HG02798 (cell line): ENCODE results near the gene ZNF697.
"Not testable (repeated sequence)": the region's sequence is repeated elsewhere in the genome, so short reads cannot be mapped to it uniquely, and the experiment has no call there.

Source experiments
- ATAC-seq: cut with Tn5 transposase; IDR thresholded peaks from one replicate; pipeline ENCODE4 v1.9.1; 2021; ENCODE audit warnings: mild to moderate bottlenecking; ENCODE audit not compliant: unreplicated experiment, poor library complexity

ZNF697 gene

DNA sequence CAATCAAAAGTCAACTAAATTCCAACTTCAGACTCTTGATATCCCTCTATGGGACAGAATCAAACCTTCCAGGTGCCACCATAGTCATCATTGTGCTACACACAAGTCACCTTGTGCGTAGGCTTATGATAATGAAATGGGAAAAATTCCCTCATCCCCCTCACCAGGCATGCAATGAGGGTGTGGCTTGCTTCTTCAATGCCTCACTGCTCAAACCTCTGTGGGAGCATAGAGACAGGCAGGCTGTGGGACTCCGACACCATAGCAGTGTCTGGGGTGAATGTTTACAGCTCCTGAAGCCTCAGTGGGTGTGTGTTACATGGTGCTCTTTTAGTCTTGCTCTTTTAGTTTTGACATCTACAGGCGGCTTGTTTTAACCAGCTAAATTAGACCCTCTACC is 42.4 kb downstream of the ZNF697 start:
- ATAC-seq: no peak

DNA sequence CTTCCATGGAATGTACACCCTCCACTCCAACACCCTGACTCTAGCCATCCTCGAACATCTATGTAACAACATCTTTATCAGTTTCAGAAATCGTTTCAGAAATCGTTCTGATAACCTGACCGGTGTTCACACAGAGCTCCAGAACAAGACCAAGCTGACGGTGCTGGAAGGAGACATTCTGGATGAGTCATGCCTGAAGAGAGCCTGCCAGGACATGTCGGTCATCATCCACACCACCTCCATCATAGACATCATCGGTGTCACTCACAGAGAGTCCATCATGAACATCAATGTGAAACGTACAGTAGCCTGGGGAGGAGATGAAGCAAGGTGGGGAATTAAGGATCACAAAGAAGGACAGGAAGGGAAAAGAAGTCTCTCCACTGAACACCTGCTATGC is 43.0 kb downstream of the ZNF697 start:
- ATAC-seq: not testable (repeated sequence)

DNA sequence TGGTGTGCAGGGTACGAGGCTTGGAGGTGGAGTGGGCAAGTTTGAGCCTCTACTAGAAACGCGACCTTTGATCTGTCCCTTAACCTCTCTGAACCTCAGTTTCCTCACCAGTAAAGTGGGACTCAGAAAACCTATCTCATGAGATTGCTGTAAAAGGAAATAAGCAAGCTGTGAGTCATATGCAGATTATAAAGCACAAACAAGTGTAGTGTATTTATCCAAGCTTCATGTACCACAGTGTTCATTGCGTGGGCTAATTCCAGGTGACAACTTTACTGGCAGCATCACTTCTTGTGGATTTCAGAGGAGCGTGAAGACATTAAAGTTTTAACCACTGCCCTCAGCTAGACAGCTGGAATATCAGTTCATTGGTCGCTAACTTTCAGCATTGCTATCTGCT is 44.4 kb downstream of the ZNF697 start:
- ATAC-seq: no peak

DNA sequence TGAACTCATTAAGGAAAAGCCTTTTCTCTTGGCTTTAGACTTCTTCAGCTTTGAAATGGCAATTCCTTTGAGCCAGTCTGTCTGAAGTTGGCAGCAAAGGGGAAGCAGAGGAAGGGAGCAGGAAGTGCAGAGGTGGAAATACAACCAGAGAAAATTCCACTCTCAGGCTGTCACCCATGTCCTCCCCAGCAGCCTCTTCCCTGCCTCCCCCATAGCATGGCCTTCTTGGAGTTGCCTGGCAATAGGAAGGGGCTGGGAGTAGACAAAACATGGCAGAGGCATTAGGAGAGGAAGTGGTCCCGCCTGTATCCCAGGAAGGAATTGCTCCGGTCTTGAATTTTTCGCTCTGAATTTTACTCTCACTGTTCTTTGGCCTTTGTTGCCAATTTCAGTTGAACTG is 44.8 kb downstream of the ZNF697 start:
- not testable (repeated sequence) for ATAC-seq

DNA sequence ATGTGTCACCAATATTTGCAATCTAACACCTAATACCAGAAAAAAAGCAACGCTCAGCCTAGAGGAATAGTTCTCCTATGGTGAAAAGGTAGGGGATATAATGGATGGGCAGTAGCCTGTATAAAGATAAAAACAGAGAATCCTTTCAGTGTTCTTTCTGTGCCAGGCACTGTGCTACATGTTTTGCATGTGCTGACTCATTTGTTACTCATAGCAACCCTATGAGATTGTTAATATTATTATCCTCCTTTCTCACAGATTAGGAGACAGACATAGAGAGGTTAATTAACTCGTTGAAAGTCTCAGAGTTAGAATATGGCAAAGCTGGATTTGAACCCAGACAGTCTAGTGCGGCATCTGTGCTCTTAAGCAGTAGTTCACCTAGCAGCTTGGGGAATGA is 45.3 kb downstream of the ZNF697 start:
- ATAC-seq: not testable (repeated sequence)

DNA sequence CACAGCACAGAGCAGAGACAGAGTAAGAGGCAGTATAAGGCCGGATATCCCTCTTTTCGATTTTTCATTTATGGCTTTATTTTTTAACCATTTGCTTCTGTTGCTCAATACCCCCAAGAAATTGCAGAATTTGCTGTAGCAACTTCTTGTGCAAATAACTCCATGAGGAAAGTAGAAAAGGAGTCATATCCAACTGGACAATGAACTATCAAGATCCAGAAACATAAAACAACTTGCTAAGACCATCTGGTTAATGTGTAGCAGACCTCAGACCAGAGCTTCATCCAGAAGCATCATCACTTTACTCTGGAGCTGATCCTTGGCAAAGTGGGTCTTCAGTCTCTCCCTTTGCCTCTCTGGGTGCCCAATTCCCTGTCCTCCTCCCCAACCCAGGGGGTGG is 45.9 kb downstream of the ZNF697 start:
- no peak for ATAC-seq

DNA sequence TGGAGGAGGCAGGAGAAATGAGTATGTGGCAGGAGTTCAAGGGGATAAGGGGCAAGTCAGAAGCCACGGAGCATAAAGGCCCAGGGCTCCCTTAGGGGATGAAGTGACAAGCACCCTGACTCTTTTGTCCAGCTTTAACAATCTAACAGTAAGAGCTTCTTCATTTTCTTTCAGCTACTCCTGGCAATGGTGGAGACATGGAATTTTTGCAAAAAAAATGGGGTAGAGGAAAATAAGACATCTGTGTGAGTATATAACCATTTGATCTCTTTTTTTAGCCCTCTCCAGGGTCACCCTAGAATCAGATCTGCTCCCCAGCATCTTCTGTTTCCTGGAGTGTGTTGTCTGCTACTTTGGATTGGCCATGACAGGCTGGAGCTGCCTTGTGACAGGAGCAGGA is 47.1 kb downstream of the ZNF697 start:
- no peak for ATAC-seq

DNA sequence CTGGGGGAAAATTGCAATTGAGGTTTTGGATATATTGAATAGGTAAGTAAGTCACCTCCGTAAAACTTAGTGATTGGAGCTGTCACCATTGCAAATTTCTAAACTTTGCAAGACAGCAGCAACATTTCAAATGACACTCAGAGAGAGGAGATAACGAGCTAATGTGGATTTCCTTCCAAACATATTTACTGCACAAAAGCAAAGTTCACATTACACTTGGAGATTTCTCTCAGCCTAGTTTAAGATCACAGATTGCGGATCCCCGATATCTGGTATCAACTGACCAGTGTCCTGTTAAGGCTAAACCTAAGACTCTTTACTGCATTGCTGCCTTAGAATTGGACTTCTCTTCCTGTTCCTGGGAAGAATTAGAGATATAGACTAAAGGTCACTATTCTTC is 47.5 kb downstream of the ZNF697 start:
- no peak for ATAC-seq

DNA sequence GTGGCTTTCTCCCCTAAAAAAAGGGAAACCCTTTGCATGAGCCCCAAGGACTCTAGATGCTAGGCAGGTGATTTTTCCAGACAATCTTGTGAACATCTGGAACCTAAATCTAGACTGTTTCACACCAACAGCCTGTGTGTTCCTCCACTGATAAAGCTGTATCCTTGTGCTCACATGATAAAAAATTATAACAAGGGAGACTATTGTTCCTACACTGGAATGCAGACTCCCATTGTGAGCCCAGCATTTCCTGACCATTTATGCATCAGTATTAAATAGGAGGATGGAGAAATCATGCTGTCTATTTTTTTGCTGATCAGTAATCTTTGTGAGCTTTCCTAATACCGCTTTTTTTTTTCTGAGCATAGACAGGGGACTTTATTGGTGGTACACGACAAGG is 52.5 kb downstream of the ZNF697 start:
- ATAC-seq: no peak

DNA sequence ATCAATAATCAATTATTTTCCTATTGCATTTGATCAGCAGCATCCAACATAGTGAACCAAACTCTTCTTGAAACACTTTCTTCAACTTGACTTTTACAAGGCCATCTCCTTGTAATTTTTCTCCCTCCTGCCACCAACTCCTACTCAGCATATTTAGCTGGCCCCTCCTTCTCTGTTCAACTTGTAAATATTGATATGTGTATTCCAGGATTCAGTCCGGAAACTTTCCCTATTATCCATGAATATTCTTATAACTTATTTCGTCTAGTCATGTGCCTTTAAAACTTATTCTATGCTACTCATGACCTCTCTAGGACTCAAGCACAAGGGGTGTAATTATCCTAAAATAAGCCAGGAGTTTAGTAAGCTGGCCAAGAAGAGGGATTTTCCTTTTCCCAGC is 52.9 kb downstream of the ZNF697 start:
- ATAC-seq: no peak

DNA sequence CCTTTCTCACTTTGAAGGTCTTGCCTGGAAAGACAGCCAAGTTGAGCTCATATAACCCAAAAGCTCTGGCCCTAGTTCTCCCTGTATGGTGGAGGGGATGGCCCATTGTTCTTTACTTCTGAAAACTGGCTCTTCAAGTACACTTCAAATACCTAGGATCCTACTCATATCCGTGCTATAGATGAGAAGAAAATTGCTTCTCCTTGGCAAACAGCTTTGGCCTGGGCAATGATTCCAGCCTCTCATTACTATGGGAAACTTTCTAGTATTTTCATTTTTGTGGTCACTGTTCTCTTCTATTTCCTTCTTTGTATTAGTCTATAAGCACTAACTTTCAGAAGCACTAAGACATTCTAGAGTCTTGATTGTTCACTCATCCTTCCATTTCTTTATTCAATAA is 53.7 kb downstream of the ZNF697 start:
- ATAC-seq: no peak

DNA sequence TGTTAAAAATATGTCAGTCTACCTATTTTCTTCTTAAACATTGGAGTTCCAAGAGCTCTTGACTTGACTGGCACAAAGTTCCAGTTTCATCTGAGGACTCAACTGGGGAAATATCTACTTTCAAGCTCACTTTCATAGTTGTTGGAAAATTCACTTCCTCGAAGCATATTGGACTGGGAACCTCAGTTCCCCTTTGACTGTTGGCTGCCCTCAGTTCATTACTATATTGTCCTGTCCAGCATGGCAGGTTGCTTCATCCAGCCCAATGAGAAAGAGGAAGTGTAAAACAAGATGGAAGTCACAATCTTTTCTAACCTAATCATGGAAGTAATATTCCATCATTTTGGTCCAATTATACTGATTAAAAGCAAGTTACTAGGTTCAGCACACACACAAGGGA is 54.3 kb downstream of the ZNF697 start:
- no peak for ATAC-seq

DNA sequence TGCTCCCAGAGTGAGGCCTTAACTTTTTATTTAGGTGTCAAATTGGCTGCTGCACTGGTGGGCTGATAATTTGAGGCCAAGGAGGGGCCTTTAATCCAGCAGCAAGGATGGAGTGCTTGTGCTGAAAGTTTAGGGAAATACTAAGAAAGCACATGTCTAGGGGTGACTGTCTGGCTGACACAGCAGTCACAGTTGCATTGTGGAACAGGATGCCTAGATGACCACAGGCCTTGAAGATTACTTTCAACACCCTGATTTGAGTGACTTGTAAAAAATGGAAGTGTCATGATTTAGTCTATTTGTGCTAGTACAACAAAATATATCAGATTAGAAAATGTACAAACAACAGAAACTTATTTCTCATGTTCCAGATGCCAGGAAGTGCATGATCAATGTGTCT is 57.7 kb downstream of the ZNF697 start:
- no peak for ATAC-seq

DNA sequence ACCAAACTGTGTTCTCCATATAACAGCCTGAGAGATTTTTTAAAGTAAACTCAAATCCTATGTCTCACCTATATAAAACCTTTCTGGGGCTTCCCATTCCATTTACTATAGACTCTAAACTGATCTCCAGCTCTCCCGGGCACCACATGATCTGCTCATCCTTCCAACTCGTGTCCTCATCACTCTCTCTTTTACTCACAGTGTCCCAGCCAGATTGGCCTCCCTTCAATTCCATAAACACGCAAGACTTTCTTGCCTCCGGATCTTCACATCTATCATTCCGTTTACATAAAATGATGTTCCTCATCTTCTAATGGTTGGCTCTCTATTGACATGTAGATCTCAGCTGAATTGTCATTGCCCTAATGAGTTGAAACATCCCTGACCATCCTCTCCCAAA is 59.4 kb downstream of the ZNF697 start:
- ATAC-seq: no peak

DNA sequence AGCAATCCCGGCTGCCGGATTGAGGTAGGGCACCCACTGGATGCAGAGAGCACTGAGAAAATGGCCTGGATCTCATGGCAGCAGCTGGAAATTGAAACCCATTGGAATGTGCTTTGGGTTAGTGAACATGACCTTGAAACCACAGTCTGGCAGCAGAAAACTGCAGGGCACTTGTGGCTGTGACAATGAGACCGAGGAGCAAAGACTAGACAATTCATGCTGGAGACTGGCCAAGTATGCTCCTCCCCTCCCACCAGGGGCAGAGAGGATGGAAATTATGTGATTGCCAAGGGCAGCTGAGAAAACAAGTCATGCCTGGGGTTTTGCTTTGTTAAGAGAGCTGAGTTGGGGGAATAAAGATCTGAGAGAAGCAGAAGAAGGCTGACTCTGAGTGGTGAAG is 60.7 kb downstream of the ZNF697 start:
- no peak for ATAC-seq

DNA sequence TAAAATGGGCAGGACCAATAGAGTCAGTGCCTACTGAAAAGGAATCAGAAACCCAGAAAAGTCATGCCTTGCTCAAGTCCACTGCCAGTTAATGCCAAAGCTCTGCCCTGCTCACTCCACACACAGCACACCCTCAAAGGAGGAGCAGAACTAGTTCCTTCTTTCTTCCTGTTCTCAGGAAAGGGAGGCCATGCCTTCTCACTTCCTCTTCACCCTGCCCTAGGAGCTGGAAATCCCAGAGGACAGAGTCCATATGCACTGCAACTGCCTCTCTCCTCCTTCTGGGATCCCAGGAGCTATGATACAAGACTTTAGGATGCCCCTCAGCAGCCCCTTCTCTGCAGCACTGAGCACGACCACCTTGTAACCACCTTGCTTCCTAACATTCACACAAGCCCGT is 62.3 kb downstream of the ZNF697 start:
- not testable (repeated sequence) for ATAC-seq

DNA sequence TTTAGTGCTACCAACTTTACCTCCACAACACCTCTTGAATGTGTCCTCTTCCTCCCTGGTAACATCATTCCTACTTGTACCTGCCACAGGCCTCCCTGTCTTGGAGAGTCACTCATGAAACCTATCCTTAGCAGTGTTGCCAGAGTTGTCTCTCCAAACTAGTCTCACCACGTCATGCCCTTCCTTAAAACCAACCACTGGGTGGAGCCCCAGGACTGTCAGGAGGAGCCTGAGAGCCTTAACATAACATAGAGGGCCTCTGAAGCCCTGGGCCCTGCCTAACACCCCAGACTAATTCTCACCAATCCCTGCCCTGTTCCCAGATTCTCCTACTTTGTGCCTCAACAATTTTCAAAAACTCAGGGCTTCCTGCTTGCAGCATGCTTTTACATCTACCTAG is 65.3 kb downstream of the ZNF697 start:
- peak; percentile 49 for ATAC-seq

DNA sequence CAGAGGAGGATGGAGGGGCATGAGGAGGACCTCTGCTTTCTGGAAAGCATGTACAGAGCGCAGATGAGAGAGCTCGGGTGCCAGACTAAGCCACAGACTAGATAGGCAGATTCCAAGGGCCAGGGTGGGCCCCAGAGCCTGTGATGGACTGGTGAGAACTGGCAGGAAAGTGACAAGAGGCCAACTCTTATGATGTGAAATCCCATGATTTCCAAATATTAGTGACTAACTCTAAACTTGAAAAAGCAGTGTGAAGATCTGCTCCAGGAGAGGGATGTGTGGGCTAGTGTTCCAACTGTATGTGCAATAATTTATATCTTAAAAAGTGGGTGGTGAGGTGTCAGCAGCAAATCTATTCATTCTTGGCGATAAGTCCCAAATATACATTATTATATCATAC is 67.0 kb downstream of the ZNF697 start:
- ATAC-seq: not testable (repeated sequence)

DNA sequence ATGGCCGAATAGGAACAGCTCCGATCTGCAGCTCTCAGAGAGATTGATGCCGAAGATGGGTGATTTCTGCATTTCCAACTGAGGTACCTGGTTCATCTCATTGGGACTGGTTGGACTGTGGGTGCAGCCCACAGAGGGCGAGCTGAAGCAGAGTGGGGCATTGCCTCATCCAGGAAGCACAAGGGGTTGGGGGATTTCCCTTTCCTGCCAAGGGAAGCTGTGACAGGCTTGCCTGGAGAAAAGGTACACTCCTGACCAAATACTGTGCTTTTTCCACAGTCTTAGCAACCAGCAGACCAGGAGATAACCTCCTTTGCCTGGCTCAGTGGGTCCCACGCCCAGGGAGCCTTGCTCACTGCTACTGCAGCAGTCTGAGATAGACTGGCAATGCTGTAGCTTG is 74.2 kb downstream of the ZNF697 start:
- no peak for ATAC-seq

DNA sequence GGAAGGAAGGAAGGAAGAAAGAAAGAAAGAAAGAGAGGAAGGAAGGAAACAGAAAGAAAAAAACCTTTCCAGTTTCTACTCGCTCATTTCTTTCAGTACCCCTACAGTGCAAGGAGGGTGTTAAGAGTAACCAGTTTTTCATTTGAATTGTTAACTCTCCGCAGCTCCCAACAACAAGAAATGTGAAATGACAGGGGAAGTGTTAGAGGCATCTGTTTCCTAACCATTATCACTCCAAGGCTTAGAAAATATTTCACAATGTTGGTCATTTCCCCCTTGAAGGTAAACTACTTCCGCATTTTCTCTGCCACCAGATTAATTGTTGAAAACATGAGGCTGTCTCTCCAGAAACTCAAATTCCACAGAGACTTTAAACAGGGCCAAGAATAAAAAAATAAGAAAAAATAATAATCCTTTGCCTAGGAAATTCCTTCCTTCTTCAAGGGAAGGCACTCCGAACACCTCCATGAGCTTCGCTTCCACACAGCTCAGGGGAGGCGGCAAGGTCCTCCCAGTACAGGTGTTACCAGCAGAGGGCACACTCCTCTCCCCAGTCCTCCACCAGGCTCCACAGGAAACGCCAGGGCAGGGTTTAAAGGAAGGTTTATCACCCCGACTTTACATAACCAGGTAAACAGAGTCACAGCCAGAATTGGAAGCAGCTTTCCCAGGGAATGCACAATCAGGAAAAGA is 78.0 kb downstream of the ZNF697 start:
- not testable (repeated sequence) for ATAC-seq
